ENCODE results near the gene MOB3B.

MOB3B gene

GRCh38 chr9:27445688-27446087 is 83.9 kb downstream of the MOB3B start:
- no peak for DNase-seq (ENCODE audit: low read depth)

GRCh38 chr9:27445057-27445595 is 84.5 kb downstream of the MOB3B start:
- DNase-seq (ENCODE audit: low read depth), result no peak

GRCh38 chr9:27442464-27442863 is 87.2 kb downstream of the MOB3B start:
- no peak for DNase-seq (ENCODE audit: low read depth)

- DNase-seq (ENCODE audit: low read depth), result no peak
These were observed 87.9 kb downstream of the MOB3B start for GRCh38 chr9:27441741-27442070.

- no peak for DNase-seq (ENCODE audit: low read depth)
These were observed 88.5 kb downstream of the MOB3B start for GRCh38 chr9:27440888-27441740.

GRCh38 chr9:27438522-27438921 is 91.1 kb downstream of the MOB3B start:
- DNase-seq (ENCODE audit: low read depth), result no peak

GRCh38 chr9:27437652-27438373 is 91.8 kb downstream of the MOB3B start:
- DNase-seq (ENCODE audit: low read depth), result no peak

- DNase-seq (ENCODE audit: low read depth), result no peak
These were observed 93.4 kb downstream of the MOB3B start for GRCh38 chr9:27436234-27436633.

- DNase-seq (ENCODE audit: low read depth), result no peak
These were observed 95.8 kb downstream of the MOB3B start for GRCh38 chr9:27433631-27434325.

- no peak for DNase-seq (ENCODE audit: low read depth)
These were observed 97.3 kb downstream of the MOB3B start for GRCh38 chr9:27432308-27432707.

GRCh38 chr9:27431543-27432147 is 98.0 kb downstream of the MOB3B start:
- no peak for DNase-seq (ENCODE audit: low read depth)

- no peak for DNase-seq (ENCODE audit: low read depth)
These were observed 98.7 kb downstream of the MOB3B start for GRCh38 chr9:27430750-27431535.

GRCh38 chr9:27429917-27430316 is 99.7 kb downstream of the MOB3B start:
- DNase-seq (ENCODE audit: low read depth), result no peak

GRCh38 chr9:27429436-27429835 is 100.2 kb downstream of the MOB3B start:
- no peak for DNase-seq (ENCODE audit: low read depth)

GRCh38 chr9:27428551-27428950 is 101.1 kb downstream of the MOB3B start:
- no peak for DNase-seq (ENCODE audit: low read depth)

- DNase-seq (ENCODE audit: low read depth), result no peak
These were observed 102.4 kb downstream of the MOB3B start for GRCh38 chr9:27427272-27427643.

GRCh38 chr9:27426511-27427271 is 102.9 kb downstream of the MOB3B start:
- DNase-seq (ENCODE audit: low read depth), result no peak

- no peak for DNase-seq (ENCODE audit: low read depth)
These were observed 103.6 kb downstream of the MOB3B start for GRCh38 chr9:27425827-27426510.

- no peak for DNase-seq (ENCODE audit: low read depth)
These were observed 105.5 kb downstream of the MOB3B start for GRCh38 chr9:27423915-27424710.
